ENCODE measurements around the gene RNF5.

DNA sequence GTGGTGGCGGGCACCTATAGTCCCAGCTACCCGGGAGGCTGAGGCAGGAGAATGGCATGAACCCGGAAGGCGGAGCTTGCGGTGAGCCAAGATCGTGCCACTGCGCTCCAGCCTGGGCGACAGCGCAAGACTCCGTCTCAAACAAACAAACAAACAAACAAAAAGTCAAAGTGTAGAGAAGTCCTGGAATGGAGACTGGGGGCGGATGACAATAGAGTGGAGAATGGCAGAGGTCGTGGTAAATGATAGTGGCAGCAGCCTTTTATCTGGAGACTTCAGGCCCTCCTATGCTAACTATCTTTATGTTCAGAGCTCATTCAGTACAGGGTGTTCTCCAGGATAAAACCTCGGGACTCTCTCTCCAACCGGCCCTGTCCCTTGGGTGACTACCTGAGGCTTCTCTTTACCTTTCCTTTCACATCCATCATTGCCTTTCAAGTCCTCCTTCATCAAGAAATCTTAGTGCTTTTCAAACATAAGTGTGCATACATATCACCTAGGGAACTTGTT lies 46.7 kb upstream of the RNF5 start:
- TF ChIP-seq SRF (IDR thresholded peaks at IDR 0.05; ENCODE audit: low read depth) = no peak
- no peak for TF ChIP-seq CTCF (IDR thresholded peaks at IDR 0.05 in 2 of 3, conservative IDR thresholded peaks at IDR 0.05 in 1 of 3; ENCODE audit: borderline replicate concordance in 1 of 3, insufficient read depth in 1 of 3, low read depth in 2 of 3, low read length in 2 of 3)
- TF ChIP-seq, protein P1, sequence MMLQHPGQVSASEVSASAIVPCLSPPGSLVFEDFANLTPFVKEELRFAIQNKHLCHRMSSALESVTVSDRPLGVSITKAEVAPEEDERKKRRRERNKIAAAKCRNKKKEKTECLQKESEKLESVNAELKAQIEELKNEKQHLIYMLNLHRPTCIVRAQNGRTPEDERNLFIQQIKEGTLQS (IDR thresholded peaks at IDR 0.05) = no peak
